Small intestine (tissue), 7 donors: ENCODE data around the gene DAAM1. TPM values are rescaled to one million over a fixed set of nuclear protein-coding genes. Genes with fewer than 3 reads are reported as not detected.

Experiments used
- DNase-seq, 2 donors: peaks; one replicate each; pipeline versions ENCODE4 v3.0.0 to v3.0.0-alpha.2; 2013
- FAIRE-seq: peaks from 2 replicates; lab custom pipeline; 2012; peaks lifted over from hg19 to GRCh38; lab: Jason Lieb, UNC
- H3K27ac ChIP-seq, 3 donors: one replicate each; pipeline ENCODE4 v1.5.1; 2013; ENCODE audit warnings: low read length in 2 of 3, mild to moderate bottlenecking in 2 of 3, control low read depth in 1 of 3, inconsistent platforms in 1 of 3, low read depth in 1 of 3, moderate library complexity in 1 of 3
- H3K27me3 ChIP-seq, 3 donors: one replicate each; pipeline ENCODE4 v1.6.1; 2013; ENCODE audit warnings: low read length in 3 of 3, inconsistent platforms in 1 of 3; ENCODE audit not compliant: control insufficient read depth in 3 of 3, insufficient read depth in 3 of 3
- H3K36me3 ChIP-seq, 3 donors: one replicate each; pipeline ENCODE4 v1.6.1; 2013; ENCODE audit warnings: low read length in 3 of 3, inconsistent platforms in 1 of 3, low read depth in 1 of 3, mild to moderate bottlenecking in 1 of 3, moderate library complexity in 1 of 3; ENCODE audit not compliant: control insufficient read depth in 3 of 3, insufficient read depth in 2 of 3
- H3K4me1 ChIP-seq, 3 donors: one replicate each; pipeline ENCODE4 v1.6.1; 2013; ENCODE audit warnings: low read length in 2 of 3, inconsistent platforms in 1 of 3, low read depth in 1 of 3, mild to moderate bottlenecking in 1 of 3, moderate library complexity in 1 of 3; ENCODE audit not compliant: control insufficient read depth in 3 of 3, insufficient read depth in 2 of 3
- H3K4me3 ChIP-seq, 3 donors: one replicate each; pipeline ENCODE4 v1.5.1; 2013; ENCODE audit warnings: low read length in 3 of 3, control low read depth in 1 of 3, inconsistent platforms in 1 of 3, low read depth in 1 of 3, mild to moderate bottlenecking in 1 of 3, moderate library complexity in 1 of 3
- H3K9me3 ChIP-seq, 2 donors: one replicate each; pipeline ENCODE4 v1.6.1; 2013; ENCODE audit warnings: low read depth in 1 of 2, low read length in 1 of 2; ENCODE audit not compliant: control insufficient read depth in 2 of 2, insufficient read depth in 1 of 2
- WGBS, 3 donors: extraction: QIAGEN DNeasy Blood & Tissue Kit; methylation state at CpG; one replicate each; pipeline ENCODE4 v1.1.7; 2013; 5-methylcytosine and 5-hydroxymethylcytosine counted together
- polyA plus RNA-seq, 4 donors: library from polyadenylated mRNA; stranded (reverse) in 3 of 4; unstranded in 1 of 4; fragments of 200-250 nt in 3 of 4; fragments of 120-200 nt in 1 of 4; gene quantifications; one replicate each; pipeline versions ENCODE4 v1.2.1 to v1.2.3, GENCODE V29; 2013
- donor health status: healthy with polysubstance abuse.
- donor health status: control.
- donor health status: control.
- donor health status: Bipolar disorder and iron deficiency.
- donor health status: healthy.

The DAAM1 gene
- polyA plus RNA-seq, 4 donors, result 5.4 to 34.0 (median 11.9) TPM

- Histone ChIP-seq H3K27ac (no peak overlapping the region), H3K27me3 (no peaks in the 10 kb centered on the region), H3K36me3 (no peaks in the 10 kb centered on the region), H3K9me3 (no peaks in the 10 kb centered on the region), H3K4me3 (no peak overlapping the region), H3K4me1 (peaks cover 0 to 5% (median 0%) of the 10 kb centered on the region in 3 donors)
- 52 to 70% (median 59%) methylated on average over 3 of the region's 3 CpGs for WGBS, 3 donors
- DNase-seq (no peak), FAIRE-seq (no peak)
These were observed 59.5 kb downstream of the DAAM1 start for GRCh38 chr14:59247801-59248584.

GRCh38 chr14:59249029-59249428 lies 60.6 kb downstream of the DAAM1 start:
- Histone ChIP-seq H3K27me3 (no peaks in the 10 kb centered on the region), H3K36me3 (no peaks in the 10 kb centered on the region), H3K4me1 (no peaks in the 10 kb centered on the region), H3K4me3 (no peak overlapping the region), H3K27ac (no peak overlapping the region), H3K9me3 (no peaks in the 10 kb centered on the region)
- DNase-seq (no peak), FAIRE-seq (no peak)
- WGBS, 3 donors, result 87 to 96% (median 92%) methylated on average over 7 of the region's 7 CpGs

GRCh38 chr14:59251811-59252771 lies 63.6 kb downstream of the DAAM1 start:
- FAIRE-seq (no peak), DNase-seq (no peak)
- Histone ChIP-seq H3K27me3 (no peaks in the 10 kb centered on the region), H3K4me3 (no peak overlapping the region), H3K9me3 (no peaks in the 10 kb centered on the region), H3K4me1 (peaks cover 0 to 9% (median 6%) of the 10 kb centered on the region in 3 donors), H3K36me3 (no peaks in the 10 kb centered on the region), H3K27ac (no peak overlapping the region)
- 83 to 94% (median 92%) methylated on average over 5 of the region's 5 CpGs for WGBS, 3 donors

- FAIRE-seq (no peak), DNase-seq (no peak)
- H3K9me3 ChIP-seq, result no peaks in the 10 kb centered on the region
- no peak overlapping the region for H3K4me3 ChIP-seq
- no peaks in the 10 kb centered on the region for H3K27me3 ChIP-seq
- no peak overlapping the region for H3K27ac ChIP-seq
- 82 to 91% (median 88%) methylated on average over 5 of the region's 5 CpGs for WGBS, 3 donors
- peaks cover 0 to 9% (median 6%) of the 10 kb centered on the region in 3 donors for H3K4me1 ChIP-seq
- peaks cover 0 to 4% (median 0%) of the 10 kb centered on the region in 3 donors for H3K36me3 ChIP-seq
These were observed 64.5 kb downstream of the DAAM1 start for GRCh38 chr14:59252772-59253500.

GRCh38 chr14:59253527-59253926 lies 65.1 kb downstream of the DAAM1 start:
- H3K9me3 ChIP-seq, result no peaks in the 10 kb centered on the region
- peaks cover 0 to 4% (median 0%) of the 10 kb centered on the region in 3 donors for H3K36me3 ChIP-seq
- H3K27me3 ChIP-seq, result no peaks in the 10 kb centered on the region
- DNase-seq, result no peak
- H3K27ac ChIP-seq, result peak overlapping the region in 1 of 3 donors; percentile 66
- FAIRE-seq, result no peak
- no peak overlapping the region for H3K4me3 ChIP-seq
- peaks cover 0 to 9% (median 6%) of the 10 kb centered on the region in 3 donors for H3K4me1 ChIP-seq

GRCh38 chr14:59254146-59254910 lies 65.9 kb downstream of the DAAM1 start:
- no peak for FAIRE-seq
- peaks cover 0 to 9% (median 6%) of the 10 kb centered on the region in 3 donors for H3K4me1 ChIP-seq
- H3K9me3 ChIP-seq, result no peaks in the 10 kb centered on the region
- peaks cover 0 to 4% (median 0%) of the 10 kb centered on the region in 3 donors for H3K36me3 ChIP-seq
- H3K27ac ChIP-seq, result peak overlapping the region in 1 of 3 donors; percentile 86
- peak; percentile 26 to 43 for DNase-seq
- H3K27me3 ChIP-seq, result no peaks in the 10 kb centered on the region
- 41 to 43% (median 42%) methylated on average over 7 of the region's 7 CpGs for WGBS, 3 donors
- H3K4me3 ChIP-seq, result no peak overlapping the region

GRCh38 chr14:59254911-59255545 lies 66.6 kb downstream of the DAAM1 start:
- Histone ChIP-seq H3K27me3 (no peaks in the 10 kb centered on the region), H3K4me3 (no peak overlapping the region), H3K4me1 (peaks cover 0 to 9% (median 6%) of the 10 kb centered on the region in 3 donors), H3K27ac (peak overlapping the region in 1 of 3 donors; percentile 86), H3K36me3 (peaks cover 0 to 4% (median 0%) of the 10 kb centered on the region in 3 donors), H3K9me3 (no peaks in the 10 kb centered on the region)
- 51 to 75% (median 72%) methylated on average over 5 of the region's 5 CpGs for WGBS, 3 donors
- no peak for DNase-seq
- FAIRE-seq, result no peak
